ENCODE data around the gene DDRGK1.

The DDRGK1 gene

GRCh38 chr20:3245156-3245555, 40.7 kb upstream of the DDRGK1 start:
- no CpG with 5 or more reads among the region's 2 CpGs for WGBS, 2 donors (ENCODE audit: extremely low coverage in 2 of 2, insufficient read length in 2 of 2, insufficient replicate concordance in 1 of 2)
- Histone ChIP-seq H2BK15ac (ENCODE audit: low read length) (peak overlapping the region; percentile 17), H2BK5ac (ENCODE audit: low read length) (no peak overlapping the region), H3K14ac (ENCODE audit: low read length) (no peak overlapping the region), H3K27ac (replicated peaks; ENCODE audit: low read length) (no peak overlapping the region), H3K27me3 (ENCODE audit: control insufficient read depth in 3 of 3, insufficient read depth in 3 of 3, low read depth in 1 of 3, low read length in 3 of 3) (peaks cover 11 to 58% (median 45%) of the 10 kb centered on the region in 3 experiments), H3K4me2 (ENCODE audit: insufficient read depth, low read length, poor library complexity, severe bottlenecking) (no peak overlapping the region), H3K79me1 (ENCODE audit: low read depth, low read length) (no peaks in the 10 kb centered on the region), H2AK5ac (ENCODE audit: low read depth, low read length) (no peak overlapping the region), H3K9ac (ENCODE audit: low read depth, low read length, poor library complexity) (no peak overlapping the region), H3K36me3 (replicated peaks in 1 of 2; ENCODE audit: control insufficient read depth in 2 of 2, insufficient read depth in 2 of 2, low read length in 2 of 2) (no peaks in the 10 kb centered on the region), H3K18ac (ENCODE audit: low read length) (peak overlapping the region; percentile 71), H3K9me3 (replicated peaks in 1 of 2; ENCODE audit: control insufficient read depth in 2 of 2, insufficient read depth in 1 of 2, low read depth in 1 of 2, low read length in 2 of 2) (no peaks in the 10 kb centered on the region), H4K8ac (ENCODE audit: low read depth, low read length) (no peak overlapping the region), H2BK120ac (ENCODE audit: low read depth, low read length) (no peak overlapping the region), H2AFZ (ENCODE audit: low read length) (no peak overlapping the region), H3K4ac (ENCODE audit: low read length) (no peak overlapping the region), H3K4me3 (ENCODE audit: low read length in 2 of 2) (no peak overlapping the region), H4K91ac (ENCODE audit: low read depth, low read length, poor library complexity) (peak overlapping the region; percentile 72), H3K23ac (ENCODE audit: low read depth, low read length, poor library complexity) (no peak overlapping the region), H3K4me1 (ENCODE audit: control insufficient read depth in 2 of 2, insufficient read depth in 1 of 2, low read depth in 1 of 2, low read length in 2 of 2) (peaks cover 0 to 4% of the 10 kb centered on the region in 2 donors), H2BK12ac (ENCODE audit: low read length) (no peak overlapping the region)
- DNase-seq (ENCODE audit: low spot score) = no peak

GRCh38 chr20:3244613-3245012, 40.1 kb upstream of the DDRGK1 start:
- peaks cover 0 to 1% of the 10 kb centered on the region in 2 donors for H3K9me3 ChIP-seq (replicated peaks in 1 of 2; ENCODE audit: control insufficient read depth in 2 of 2, insufficient read depth in 1 of 2, low read depth in 1 of 2, low read length in 2 of 2)
- H3K4me1 ChIP-seq (ENCODE audit: control insufficient read depth in 2 of 2, insufficient read depth in 1 of 2, low read depth in 1 of 2, low read length in 2 of 2) = peaks cover 0 to 9% of the 10 kb centered on the region in 2 donors
- peak overlapping the region; percentile 58 for H2BK12ac ChIP-seq (ENCODE audit: low read length)
- H3K23ac ChIP-seq (ENCODE audit: low read depth, low read length, poor library complexity) = no peak overlapping the region
- WGBS, 2 donors (ENCODE audit: extremely low coverage in 2 of 2, insufficient read length in 2 of 2, insufficient replicate concordance in 1 of 2) = no CpG with 5 or more reads among the region's 1 CpG
- H3K27ac ChIP-seq (replicated peaks; ENCODE audit: low read length) = no peak overlapping the region
- DNase-seq (ENCODE audit: low spot score) = no peak
- H2AFZ ChIP-seq (ENCODE audit: low read length) = no peak overlapping the region
- H2BK120ac ChIP-seq (ENCODE audit: low read depth, low read length) = no peak overlapping the region
- peak overlapping the region; percentile 90 for H2BK5ac ChIP-seq (ENCODE audit: low read length)
- peak overlapping the region; percentile 24 for H2BK15ac ChIP-seq (ENCODE audit: low read length)
- peak overlapping the region; percentile 72 for H4K91ac ChIP-seq (ENCODE audit: low read depth, low read length, poor library complexity)
- no peaks in the 10 kb centered on the region for H3K79me1 ChIP-seq (ENCODE audit: low read depth, low read length)
- H3K4ac ChIP-seq (ENCODE audit: low read length) = no peak overlapping the region
- no peaks in the 10 kb centered on the region for H3K36me3 ChIP-seq (replicated peaks in 1 of 2; ENCODE audit: control insufficient read depth in 2 of 2, insufficient read depth in 2 of 2, low read length in 2 of 2)
- H3K18ac ChIP-seq (ENCODE audit: low read length) = peak overlapping the region; percentile 71
- H3K9ac ChIP-seq (ENCODE audit: low read depth, low read length, poor library complexity) = no peak overlapping the region
- H4K8ac ChIP-seq (ENCODE audit: low read depth, low read length) = no peak overlapping the region
- H3K4me3 ChIP-seq (ENCODE audit: low read length in 2 of 2) = no peak overlapping the region
- no peak overlapping the region for H2AK5ac ChIP-seq (ENCODE audit: low read depth, low read length)
- peaks cover 17 to 63% (median 46%) of the 10 kb centered on the region in 3 experiments for H3K27me3 ChIP-seq (ENCODE audit: control insufficient read depth in 3 of 3, insufficient read depth in 3 of 3, low read depth in 1 of 3, low read length in 3 of 3)
- no peak overlapping the region for H3K4me2 ChIP-seq (ENCODE audit: insufficient read depth, low read length, poor library complexity, severe bottlenecking)
- no peak overlapping the region for H3K14ac ChIP-seq (ENCODE audit: low read length)

GRCh38 chr20:3243718-3244358, 39.4 kb upstream of the DDRGK1 start:
- Histone ChIP-seq H3K14ac (ENCODE audit: low read length) (no peak overlapping the region), H3K4me1 (ENCODE audit: control insufficient read depth in 2 of 2, insufficient read depth in 1 of 2, low read depth in 1 of 2, low read length in 2 of 2) (peaks cover 0 to 8% of the 10 kb centered on the region in 2 donors), H3K27ac (replicated peaks; ENCODE audit: low read length) (no peak overlapping the region), H3K4me3 (ENCODE audit: low read length in 2 of 2) (no peak overlapping the region), H2AK5ac (ENCODE audit: low read depth, low read length) (peak overlapping the region; percentile 43), H2BK12ac (ENCODE audit: low read length) (no peak overlapping the region), H2AFZ (ENCODE audit: low read length) (no peak overlapping the region), H3K4me2 (ENCODE audit: insufficient read depth, low read length, poor library complexity, severe bottlenecking) (no peak overlapping the region), H3K36me3 (replicated peaks in 1 of 2; ENCODE audit: control insufficient read depth in 2 of 2, insufficient read depth in 2 of 2, low read length in 2 of 2) (no peaks in the 10 kb centered on the region), H3K18ac (ENCODE audit: low read length) (no peak overlapping the region), H2BK15ac (ENCODE audit: low read length) (no peak overlapping the region), H4K8ac (ENCODE audit: low read depth, low read length) (no peak overlapping the region), H3K9me3 (replicated peaks in 1 of 2; ENCODE audit: control insufficient read depth in 2 of 2, insufficient read depth in 1 of 2, low read depth in 1 of 2, low read length in 2 of 2) (peaks cover 0 to 2% of the 10 kb centered on the region in 2 donors), H3K79me1 (ENCODE audit: low read depth, low read length) (no peaks in the 10 kb centered on the region), H3K9ac (ENCODE audit: low read depth, low read length, poor library complexity) (no peak overlapping the region), H2BK120ac (ENCODE audit: low read depth, low read length) (no peak overlapping the region), H2BK5ac (ENCODE audit: low read length) (peak overlapping the region; percentile 90), H3K4ac (ENCODE audit: low read length) (no peak overlapping the region), H4K91ac (ENCODE audit: low read depth, low read length, poor library complexity) (no peak overlapping the region), H3K27me3 (ENCODE audit: control insufficient read depth in 3 of 3, insufficient read depth in 3 of 3, low read depth in 1 of 3, low read length in 3 of 3) (peaks cover 23 to 64% (median 48%) of the 10 kb centered on the region in 3 experiments), H3K23ac (ENCODE audit: low read depth, low read length, poor library complexity) (no peak overlapping the region)
- WGBS, 2 donors (ENCODE audit: extremely low coverage in 2 of 2, insufficient read length in 2 of 2, insufficient replicate concordance in 1 of 2) = no CpG with 5 or more reads among the region's 11 CpGs
- DNase-seq (ENCODE audit: low spot score) = no peak

GRCh38 chr20:3242172-3242692, 37.8 kb upstream of the DDRGK1 start:
- no peaks in the 10 kb centered on the region for H3K36me3 ChIP-seq (replicated peaks in 1 of 2; ENCODE audit: control insufficient read depth in 2 of 2, insufficient read depth in 2 of 2, low read length in 2 of 2)
- no peak overlapping the region for H4K91ac ChIP-seq (ENCODE audit: low read depth, low read length, poor library complexity)
- no CpG with 5 or more reads among the region's 6 CpGs for WGBS, 2 donors (ENCODE audit: extremely low coverage in 2 of 2, insufficient read length in 2 of 2, insufficient replicate concordance in 1 of 2)
- H3K79me1 ChIP-seq (ENCODE audit: low read depth, low read length) = peaks cover 7% of the 10 kb centered on the region
- H2BK120ac ChIP-seq (ENCODE audit: low read depth, low read length) = no peak overlapping the region
- peaks cover 2 to 8% of the 10 kb centered on the region in 2 donors for H3K9me3 ChIP-seq (replicated peaks in 1 of 2; ENCODE audit: control insufficient read depth in 2 of 2, insufficient read depth in 1 of 2, low read depth in 1 of 2, low read length in 2 of 2)
- H4K8ac ChIP-seq (ENCODE audit: low read depth, low read length) = no peak overlapping the region
- no peak overlapping the region for H2BK12ac ChIP-seq (ENCODE audit: low read length)
- H3K4ac ChIP-seq (ENCODE audit: low read length) = no peak overlapping the region
- no peak overlapping the region for H2BK5ac ChIP-seq (ENCODE audit: low read length)
- no peak overlapping the region for H3K4me3 ChIP-seq (ENCODE audit: low read length in 2 of 2)
- H3K27ac ChIP-seq (replicated peaks; ENCODE audit: low read length) = no peak overlapping the region
- peaks cover 0 to 8% of the 10 kb centered on the region in 2 donors for H3K4me1 ChIP-seq (ENCODE audit: control insufficient read depth in 2 of 2, insufficient read depth in 1 of 2, low read depth in 1 of 2, low read length in 2 of 2)
- no peak overlapping the region for H3K23ac ChIP-seq (ENCODE audit: low read depth, low read length, poor library complexity)
- H2AK5ac ChIP-seq (ENCODE audit: low read depth, low read length) = no peak overlapping the region
- H3K27me3 ChIP-seq (ENCODE audit: control insufficient read depth in 3 of 3, insufficient read depth in 3 of 3, low read depth in 1 of 3, low read length in 3 of 3) = peaks cover 30 to 65% (median 49%) of the 10 kb centered on the region in 3 experiments
- no peak overlapping the region for H3K18ac ChIP-seq (ENCODE audit: low read length)
- no peak overlapping the region for H3K4me2 ChIP-seq (ENCODE audit: insufficient read depth, low read length, poor library complexity, severe bottlenecking)
- DNase-seq (ENCODE audit: low spot score) = no peak
- no peak overlapping the region for H2BK15ac ChIP-seq (ENCODE audit: low read length)
- no peak overlapping the region for H2AFZ ChIP-seq (ENCODE audit: low read length)
- H3K9ac ChIP-seq (ENCODE audit: low read depth, low read length, poor library complexity) = no peak overlapping the region
- no peak overlapping the region for H3K14ac ChIP-seq (ENCODE audit: low read length)
